Activated CD4-positive, alpha-beta T cell treated with anti-CD3 and anti-CD28 coated beads, Interleukin-10, Interleukin-2, amounts not matched to agents 100 ng/mL and 50 ng/mL, durations not matched to agents 16 hours and 8 hours (primary cell): Measurements from ENCODE around the gene GTF2I.
"Not testable (repeated sequence)": the region's sequence is repeated elsewhere in the genome, so short reads cannot be mapped to it uniquely, and the experiment has no call there.

Experiments used
- DNase-seq: peaks from one replicate; pipeline ENCODE4 v3.0.0-alpha.2; 2020

Gene GTF2I

DNA sequence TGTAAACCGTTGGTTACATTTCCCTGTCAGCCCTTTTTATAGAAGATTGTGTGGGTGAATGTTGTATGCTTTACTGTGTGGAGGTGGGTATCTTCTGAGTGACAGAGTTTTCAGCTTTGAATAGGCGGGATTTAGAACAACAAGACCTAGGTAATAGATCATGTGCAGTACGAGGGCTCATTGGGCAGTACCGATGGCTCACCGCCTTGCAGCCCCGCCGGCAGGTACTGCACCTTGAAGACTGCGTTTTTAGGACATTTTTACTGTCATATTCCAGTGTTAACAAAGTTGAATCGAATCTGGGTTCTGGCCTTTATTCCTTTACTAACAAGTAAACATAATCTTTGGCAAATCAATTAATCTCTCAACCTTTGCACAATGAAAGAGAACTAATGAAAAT, 60.4 kb downstream of the GTF2I start:
- DNase-seq = no peak

DNA sequence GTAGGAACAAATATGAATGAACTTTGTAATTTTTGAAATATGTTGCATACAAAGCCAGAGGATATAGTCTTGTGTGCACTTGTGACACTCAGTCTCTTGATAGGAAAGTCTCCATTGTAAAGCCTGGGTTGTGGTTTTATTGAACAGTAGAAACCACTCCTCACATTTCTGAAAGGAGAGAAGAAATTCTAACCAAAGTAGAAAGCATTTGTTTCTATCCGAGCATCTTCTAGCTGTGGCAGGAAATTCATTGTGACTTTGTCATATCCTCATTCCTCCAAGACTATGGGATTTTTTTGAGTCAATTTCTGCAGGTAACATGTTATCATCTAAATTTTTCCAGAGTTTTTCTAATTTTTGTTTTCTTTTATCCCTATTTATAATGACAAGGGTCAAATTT, 60.8 kb downstream of the GTF2I start:
- no peak for DNase-seq

DNA sequence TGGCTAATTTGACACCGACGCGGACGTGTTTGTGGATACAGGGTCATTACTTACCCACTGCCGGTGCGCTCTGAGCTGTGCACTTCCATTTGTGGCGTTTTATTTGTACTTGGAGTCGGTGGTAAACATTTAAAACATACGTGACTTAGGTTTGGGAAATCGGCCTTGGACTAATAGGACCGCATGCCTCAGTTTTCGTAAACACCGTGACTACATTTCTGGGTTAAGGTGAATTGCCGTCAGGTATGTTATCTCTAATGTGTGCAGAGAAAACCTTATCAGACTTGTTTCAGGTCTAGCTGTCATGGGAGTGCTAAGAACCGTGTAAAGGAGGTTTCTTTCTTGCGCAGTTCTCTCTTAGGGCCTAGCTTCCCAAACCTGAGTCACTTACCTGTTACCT, 64.6 kb downstream of the GTF2I start:
- no peak for DNase-seq

DNA sequence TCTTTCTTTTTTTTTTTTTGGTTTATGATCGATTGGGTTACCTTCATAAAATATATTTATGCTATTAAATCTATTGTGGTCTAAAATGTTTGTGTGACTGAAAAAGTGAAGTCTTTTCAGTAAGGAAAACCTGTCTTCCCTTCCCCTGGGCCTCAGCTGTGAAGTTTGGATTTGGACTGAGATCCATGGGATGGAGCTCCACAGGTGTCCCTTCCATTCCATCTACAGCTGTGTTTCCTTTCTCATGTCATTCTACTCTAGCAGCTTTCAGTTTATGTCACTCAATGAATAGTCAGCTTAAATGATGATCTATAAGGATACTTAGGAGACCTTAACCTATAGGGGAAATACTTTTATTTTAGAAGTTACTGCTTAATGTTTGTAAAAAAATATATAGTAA, 68.3 kb downstream of the GTF2I start:
- no peak for DNase-seq

DNA sequence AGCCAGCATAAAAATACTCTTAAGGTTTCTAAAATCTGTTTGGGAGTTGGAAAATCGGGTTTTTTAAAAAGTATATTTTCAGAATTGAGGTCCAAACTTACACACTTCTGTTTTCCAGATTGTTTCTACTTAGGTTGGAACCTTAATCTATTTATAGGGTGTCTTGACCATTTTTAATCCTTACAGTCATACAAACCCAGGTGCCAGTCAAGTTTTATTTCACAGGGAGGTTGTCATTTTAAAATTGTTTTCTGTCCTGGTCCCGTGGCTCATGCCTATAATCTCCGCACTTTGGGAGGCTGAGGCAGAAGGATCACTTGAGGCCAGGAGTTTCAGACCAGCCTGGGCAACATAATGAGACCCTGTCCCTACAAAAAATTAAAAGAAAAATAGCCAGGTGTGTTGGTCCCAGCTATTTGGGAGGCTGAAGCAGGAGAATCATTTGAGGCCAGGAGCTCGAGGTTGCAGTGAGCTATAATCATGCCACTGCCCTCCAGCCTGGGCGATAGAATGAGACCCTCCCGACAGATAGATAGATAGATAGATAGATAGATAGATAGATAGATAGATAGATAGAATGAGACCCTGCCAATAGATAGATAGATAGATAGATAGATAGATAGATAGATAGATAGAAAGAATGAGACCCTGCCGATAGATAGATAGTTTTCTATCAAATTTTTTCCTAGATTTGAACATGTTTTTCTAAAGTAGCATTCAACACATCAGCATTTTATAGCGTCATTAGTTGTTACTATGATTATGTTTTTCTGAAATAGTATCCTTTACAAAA, 69.0 kb downstream of the GTF2I start:
- no peak for DNase-seq

DNA sequence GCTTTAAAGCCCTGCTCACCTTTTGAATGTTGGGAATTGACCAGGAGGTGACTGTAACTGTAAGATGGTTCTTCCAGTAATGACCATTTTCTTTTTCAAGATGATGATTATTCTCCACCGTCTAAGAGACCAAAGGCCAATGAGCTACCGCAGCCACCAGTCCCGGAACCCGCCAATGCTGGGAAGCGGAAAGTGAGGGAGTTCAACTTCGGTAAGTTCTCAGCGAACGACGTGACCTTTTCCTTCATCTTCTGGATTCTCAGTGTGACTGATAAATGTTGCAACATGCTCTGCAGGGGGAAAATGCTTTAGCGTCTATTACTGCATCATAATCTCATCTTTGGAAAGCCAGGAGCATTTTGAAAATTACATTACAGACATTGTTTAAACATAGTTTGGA, 71.2 kb downstream of the GTF2I start:
- DNase-seq = not testable (repeated sequence)

DNA sequence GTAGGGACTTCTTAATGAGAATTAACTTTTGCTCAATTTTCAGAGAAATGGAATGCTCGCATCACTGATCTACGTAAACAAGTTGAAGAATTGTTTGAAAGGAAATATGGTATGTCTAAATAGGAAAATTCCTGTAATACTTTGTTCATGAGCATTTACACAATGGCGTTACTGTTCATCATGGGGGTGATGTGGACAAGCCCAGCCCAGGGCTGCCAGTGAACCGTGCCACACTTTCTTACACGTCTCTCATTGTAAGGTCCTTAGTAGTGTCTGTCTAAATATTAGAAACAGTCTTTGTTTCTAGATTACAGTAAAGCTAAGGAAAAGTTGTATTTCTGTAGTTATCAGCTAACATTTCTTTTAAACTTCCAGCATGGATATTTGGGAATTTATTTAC, 72.7 kb downstream of the GTF2I start:
- DNase-seq = not testable (repeated sequence)

DNA sequence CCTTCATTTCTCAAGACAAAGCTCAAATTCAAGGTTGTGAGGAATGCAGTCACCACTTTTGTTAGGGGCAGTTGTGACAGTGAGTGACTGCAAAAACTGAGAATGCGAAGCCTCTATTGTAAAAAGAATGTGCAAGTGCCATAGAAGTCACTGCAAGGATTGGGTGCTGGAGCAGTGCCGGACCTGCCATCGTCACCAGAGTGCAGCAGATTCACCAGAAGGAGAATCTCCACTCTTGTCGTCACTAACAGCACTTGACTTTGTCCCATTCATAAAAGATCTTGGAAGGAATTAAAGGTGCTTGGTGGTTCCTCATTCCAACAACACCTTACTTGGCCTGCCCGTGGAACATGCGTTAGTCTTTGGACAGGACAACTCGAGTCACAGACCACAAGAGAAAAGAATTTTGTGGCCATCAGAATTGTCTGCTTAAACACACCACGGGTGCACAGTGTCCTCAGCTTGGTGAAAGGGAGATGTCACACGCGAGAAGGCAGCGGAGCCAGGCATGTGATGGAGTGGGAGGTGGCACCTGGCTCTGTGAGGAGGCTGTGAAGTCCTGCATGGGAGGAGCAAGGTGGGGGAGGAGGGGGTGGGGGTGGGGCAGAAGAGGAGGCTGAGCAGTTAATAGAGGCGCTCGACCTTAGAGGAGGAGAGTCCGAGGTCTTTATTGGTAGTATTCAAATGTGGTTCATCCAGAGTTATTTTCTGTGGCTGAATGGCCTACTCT, 82.6 kb downstream of the GTF2I start:
- DNase-seq = not testable (repeated sequence)

DNA sequence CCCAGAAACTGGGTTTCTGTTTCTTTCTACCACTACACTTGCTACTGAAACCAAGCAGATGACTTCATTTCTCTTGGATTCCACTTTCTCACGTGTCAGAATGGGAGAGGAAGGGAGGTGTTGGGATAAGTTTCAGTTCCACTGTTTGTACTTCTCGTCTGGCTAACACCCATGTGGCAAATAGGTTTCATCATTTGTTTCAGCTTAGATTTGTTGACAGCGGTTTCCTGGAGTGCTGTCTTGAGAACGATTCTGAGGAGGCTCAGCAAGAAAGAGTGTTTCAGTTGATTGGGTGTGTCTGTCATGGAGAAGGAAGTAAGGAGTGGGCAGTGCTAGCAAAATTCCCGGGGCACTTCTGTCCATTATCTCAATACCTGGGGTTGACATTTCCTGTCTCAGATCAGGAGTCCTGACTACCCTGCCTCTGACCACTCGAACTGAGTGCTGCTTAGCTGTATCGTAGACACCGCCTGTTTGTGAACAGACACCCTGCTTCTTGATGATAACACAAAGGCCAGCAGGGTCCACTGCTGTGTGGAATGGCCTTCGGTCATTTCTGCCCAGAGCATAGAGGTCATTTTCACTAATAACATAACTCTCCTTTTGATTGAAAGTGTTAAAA, 86.5 kb downstream of the GTF2I start:
- not testable (repeated sequence) for DNase-seq

DNA sequence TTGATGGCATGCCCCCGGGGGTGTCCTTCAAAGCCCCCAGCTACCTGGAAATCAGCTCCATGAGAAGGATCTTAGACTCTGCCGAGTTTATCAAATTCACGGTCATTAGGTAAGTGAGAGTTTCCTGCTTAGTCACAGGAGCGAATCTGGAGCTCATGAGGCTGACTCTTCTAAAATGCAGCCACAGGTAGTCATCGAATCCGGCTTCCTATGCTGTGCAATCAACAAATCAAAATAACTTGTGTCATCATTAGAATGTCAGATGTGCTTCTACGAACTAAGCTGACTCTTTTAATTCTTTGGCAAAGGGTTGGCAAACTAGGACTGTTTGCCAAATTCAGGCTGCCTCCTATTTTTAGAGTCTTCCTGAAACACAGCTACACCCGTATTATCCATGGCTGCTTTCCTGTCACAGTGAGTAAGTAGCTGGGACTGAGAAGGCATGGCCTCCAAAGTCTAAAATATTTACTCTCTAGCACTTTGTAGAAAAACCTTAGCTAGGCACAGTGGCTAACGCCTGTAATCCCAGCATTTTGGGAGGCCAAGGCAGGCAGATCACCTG, 96.5 kb downstream of the GTF2I start:
- DNase-seq = not testable (repeated sequence)

DNA sequence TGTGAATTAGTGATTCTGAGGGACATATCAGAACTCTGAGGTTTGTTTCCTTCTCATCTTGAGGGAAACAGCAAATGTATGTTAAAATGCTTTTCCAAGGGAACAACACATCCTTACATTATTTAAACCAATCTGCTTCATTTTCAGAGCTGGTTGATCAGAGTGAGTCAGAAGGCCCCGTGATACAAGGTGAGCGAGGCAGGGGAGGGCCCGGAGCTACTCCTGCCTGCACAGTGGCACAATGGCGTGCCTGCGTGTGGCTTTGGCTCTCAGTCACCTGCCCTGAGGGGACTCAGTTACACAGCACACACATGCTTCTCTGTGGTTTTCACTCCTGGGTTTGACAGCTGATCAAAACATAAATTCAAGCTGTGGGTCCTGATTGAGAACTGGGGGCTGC, 99.2 kb downstream of the GTF2I start:
- not testable (repeated sequence) for DNase-seq

DNA sequence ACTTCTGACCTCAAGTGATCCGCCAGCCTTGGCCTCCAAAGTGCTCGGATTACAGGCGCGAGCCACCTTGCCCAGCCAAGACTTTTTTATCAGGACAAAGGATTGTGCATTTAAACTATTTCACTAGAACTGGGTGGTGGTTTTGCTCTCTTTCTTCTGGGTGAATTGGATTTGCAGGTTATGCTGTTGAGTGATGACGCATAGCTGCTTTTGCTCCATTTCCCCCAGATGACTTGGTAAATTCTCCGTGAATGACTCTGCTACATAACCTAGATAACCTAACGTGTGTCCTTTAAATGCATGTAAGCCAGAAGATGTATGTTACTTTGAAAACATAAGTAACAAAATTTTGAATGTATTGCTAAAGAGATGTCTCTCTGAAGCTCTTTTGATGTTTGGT, 100.8 kb downstream of the GTF2I start:
- DNase-seq = not testable (repeated sequence)

DNA sequence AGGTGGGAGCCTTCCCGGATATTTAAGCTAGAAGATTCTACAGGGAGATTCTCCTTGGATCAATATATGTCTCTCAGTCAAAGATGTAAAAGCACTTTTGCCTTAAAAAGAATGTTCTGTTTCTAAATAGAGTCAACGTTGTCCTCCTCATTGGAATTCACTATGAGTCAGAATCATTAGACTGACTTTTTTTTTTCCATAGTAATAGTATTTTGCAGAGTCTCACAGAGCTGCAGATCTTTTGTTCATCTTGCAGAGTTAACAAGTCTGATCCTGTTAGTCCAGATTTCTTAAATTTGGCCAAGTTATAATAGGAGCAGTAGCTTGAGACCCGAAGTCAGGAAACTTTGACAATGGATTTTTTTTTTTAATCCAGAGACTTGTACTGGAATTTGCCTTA, 101.5 kb downstream of the GTF2I start:
- not testable (repeated sequence) for DNase-seq

DNA sequence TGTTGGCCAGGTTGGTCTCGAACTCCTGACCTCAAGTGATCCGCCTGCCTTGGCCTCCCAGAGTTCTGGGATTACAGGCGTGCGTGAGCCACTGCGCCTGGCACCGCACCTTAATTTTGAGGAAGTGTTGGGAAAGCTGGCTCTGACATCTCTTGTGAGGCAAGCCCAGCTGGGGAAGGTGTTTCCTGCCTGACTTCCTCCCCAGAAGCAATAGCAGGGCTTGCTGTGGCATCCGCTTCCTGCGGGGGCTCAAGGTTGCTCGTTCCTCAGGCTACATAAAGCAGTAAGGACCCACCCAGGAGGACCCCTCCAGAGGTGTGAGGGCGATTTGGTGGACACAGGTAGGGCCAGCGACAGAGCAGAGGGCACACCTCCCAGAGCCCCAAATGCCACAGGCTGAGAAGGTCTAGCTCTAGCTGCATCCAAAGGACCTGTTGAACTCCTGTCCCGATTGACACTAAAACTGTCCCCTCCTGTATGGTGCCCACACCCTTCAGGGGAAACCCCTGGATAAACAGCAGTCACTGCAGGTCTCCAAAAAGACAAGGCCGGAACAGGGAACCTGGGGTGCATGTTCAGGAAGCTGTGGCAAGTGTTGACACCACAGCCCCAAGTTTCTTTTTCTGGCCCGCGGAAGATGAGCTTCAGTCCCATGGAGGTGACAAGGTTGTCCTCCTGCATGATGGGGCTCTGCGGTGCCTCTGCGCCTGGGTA, 107.8 kb downstream of the GTF2I start:
- DNase-seq = not testable (repeated sequence)

DNA sequence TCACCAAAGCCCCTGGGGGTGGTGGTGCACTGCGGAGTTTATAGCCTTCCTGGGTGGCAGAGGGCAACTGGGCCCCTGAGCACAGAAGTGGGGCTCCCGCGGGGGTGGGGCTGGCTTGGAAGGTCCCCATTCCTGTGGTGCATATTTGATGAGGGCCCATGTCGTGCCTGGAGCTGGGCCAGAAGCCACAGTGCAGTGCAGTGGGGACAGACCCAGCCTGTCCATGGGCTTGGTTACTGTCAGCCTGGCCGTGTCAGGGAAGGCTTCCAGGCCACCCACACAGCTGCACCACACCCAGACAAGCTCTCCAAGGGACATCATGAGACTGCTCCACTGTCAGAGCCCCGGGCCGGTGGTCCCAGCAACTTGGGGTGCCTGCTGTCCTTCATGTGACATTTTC, 109.0 kb downstream of the GTF2I start:
- DNase-seq = not testable (repeated sequence)

DNA sequence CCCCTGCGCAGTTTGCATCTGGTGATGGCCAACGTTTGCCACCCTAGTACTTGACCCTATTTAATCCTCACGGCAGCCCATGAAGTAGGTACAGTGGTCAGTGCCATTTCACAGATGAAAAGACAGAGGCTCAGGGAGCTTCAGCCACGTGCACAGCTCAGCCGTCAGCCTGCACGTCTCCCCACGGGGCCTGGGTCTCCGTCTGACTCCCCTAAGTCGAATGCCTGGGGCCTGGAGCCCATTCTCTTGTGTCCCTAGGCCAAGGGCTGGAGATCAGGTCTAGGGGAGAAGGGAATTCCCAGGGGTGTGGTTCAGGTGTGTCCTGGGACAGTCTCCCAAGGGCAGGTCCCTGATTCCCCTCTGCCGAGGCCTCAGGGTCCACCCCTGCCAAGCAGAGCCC, 109.5 kb downstream of the GTF2I start:
- not testable (repeated sequence) for DNase-seq

DNA sequence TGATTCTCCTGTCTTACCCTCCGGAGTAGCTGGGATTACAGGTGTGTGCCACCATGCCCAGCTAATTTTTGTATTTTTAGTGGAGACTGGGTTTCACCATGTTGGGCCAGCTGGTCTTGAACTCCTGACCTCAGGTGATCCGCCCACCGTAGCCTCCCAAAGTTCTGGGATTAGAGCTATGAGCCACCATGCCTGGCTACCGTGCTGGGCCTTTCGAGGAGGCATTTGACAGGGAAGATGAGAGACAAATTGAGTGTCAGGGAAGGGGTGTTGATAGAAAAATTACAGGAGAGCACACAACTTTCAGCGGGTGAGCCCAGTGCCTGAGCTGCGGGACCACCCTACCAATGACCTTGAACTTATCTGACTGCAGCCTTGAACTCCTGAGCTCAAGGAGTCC, 112.5 kb downstream of the GTF2I start:
- not testable (repeated sequence) for DNase-seq

DNA sequence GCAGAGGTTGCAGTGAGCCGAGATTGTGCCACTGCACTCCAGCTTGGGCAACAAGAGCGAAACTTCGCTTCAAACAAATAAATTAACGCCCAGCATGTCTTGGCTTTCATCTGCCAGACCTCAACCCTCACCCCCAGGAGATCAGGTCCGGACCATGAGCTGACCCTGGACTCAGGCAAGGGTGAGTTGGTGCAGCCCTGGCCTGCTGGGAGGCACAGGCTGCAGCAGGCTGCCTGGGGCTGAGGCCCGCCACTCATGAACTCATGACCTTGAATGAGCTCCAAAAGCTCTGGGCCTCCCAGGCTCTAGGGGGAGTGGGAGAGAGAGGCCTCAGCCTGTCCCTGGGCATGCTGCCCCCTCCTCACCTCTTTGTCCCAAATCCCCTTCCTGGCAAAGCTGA, 114.6 kb downstream of the GTF2I start:
- not testable (repeated sequence) for DNase-seq

DNA sequence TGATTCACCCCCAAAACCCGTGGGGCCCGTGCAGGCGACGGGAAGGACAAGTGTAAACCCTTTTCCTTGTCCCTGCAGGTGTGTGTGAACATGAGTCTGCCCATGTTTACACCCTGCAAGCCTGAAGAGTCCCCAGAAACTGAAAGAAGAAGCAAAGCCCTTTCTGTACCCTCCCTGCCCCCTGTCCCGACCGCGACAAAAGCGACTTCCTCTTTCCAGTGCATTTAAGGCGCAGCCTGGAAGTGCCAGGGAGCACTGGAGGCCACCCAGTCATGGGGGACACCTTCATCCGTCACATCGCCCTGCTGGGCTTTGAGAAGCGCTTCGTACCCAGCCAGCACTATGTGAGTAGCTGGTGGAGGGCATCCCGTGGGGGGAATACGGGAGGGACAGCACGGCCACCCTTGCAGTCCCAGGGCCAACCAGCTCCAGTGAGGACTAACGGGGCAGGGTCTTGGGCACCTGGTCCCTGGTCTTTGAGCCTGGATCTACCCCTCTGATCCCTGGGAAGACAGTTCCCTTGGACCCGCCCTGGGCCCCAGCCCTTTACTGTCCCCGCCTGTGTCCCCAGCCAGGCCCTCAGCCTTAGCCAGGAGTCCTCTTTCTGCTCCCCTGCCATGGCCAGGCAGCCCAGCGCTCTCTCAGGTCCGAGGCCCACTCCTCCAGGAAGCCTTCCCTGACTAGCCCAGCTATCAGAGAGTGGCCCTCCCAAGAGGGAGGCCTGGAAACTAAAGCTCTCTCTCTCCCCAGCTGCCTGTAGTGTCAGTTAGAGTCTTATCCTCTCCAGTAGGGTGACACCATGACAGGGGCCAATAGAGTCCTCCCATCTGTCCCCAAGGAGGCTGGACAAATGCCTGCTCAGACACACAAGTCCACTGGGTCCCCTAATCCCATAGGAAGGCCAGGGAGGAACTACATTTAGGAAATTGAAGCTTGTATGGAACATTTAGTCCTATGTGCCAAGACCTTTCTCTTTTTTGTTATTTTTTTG, 116.5 kb downstream of the GTF2I start, which contains the start of gene NCF1:
TSS of gene NCF1 (plus strand) at position 252 of the 991 bp plus-strand sequence. CDS start at position 273, 21 bp downstream.
- DNase-seq = not testable (repeated sequence)

DNA sequence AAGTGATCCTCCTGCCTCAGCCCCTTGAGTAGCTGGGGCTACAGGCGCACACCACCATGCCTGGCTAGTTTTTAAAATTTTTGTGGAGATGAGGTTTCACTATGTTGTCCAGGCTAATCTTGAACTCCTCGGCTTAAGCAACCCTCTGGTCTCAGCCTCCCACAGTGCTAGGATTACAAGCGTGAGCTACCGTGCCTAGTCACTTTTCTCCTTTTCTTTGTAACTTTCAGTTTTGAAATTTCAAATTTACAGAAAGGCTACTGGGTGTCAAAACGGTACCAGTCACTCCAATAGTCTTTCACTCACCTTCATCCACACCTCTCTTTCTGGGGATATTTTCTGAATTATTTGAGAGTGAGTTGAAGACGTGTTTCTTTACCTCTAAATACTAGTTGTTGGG, 117.6 kb downstream of the GTF2I start:
- not testable (repeated sequence) for DNase-seq

DNA sequence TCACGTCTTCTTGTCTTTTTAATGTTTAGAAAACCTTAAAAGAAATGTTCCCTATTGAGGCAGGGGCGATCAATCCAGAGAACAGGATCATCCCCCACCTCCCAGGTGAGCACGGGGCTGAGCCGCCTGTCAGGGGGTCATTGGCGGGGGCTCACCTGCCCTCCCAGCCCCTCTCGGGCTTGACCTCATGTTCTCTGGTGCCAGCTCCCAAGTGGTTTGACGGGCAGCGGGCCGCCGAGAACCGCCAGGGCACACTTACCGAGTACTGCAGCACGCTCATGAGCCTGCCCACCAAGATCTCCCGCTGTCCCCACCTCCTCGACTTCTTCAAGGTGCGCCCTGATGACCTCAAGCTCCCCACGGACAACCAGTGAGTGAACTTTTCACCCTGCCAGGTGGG, 121.5 kb downstream of the GTF2I start:
- DNase-seq = not testable (repeated sequence)
